HepG2 (cell line): ENCODE data around the gene SEC11A. TPM values are rescaled to one million over a fixed set of nuclear protein-coding genes. Genes with fewer than 3 reads are reported as not detected.

Experiments
- ADNP ChIP-seq: sonication (generic); formaldehyde crosslinking; IDR thresholded peaks from 2 replicates; pipeline ENCODE4 v1.4.0; 2020; ENCODE audit warnings: missing genetic modification reagents
- GTF3A ChIP-seq: sonication (generic); formaldehyde crosslinking; conservative IDR thresholded peaks from 2 replicates; pipeline ENCODE4 v1.4.0; 2020; ENCODE audit warnings: mild to moderate bottlenecking, missing genetic modification reagents
- HOXD1 ChIP-seq: sonication (generic); formaldehyde crosslinking; IDR thresholded peaks from 2 replicates; pipeline ENCODE4 v1.5.0; 2020; ENCODE audit warnings: missing genetic modification reagents
- NCOA5 ChIP-seq: sonication (generic); formaldehyde crosslinking; IDR thresholded peaks from 2 replicates; pipeline ENCODE4 v1.4.0; 2020; ENCODE audit warnings: missing genetic modification reagents
- PHF21A ChIP-seq: sonication (generic); formaldehyde crosslinking; IDR thresholded peaks from 2 replicates; pipeline ENCODE4 v1.5.0; 2020; ENCODE audit warnings: mild to moderate bottlenecking, missing genetic modification reagents
- PITX1 ChIP-seq: sonication (generic); formaldehyde crosslinking; IDR thresholded peaks from 2 replicates; pipeline ENCODE4 v1.5.1; 2020; ENCODE audit warnings: mild to moderate bottlenecking, missing genetic modification reagents
- POLR2AphosphoS2 ChIP-seq: IDR thresholded peaks from 2 replicates; pipeline ENCODE4 v1.6.1; 2011; ENCODE audit warnings: low read depth, low read length, improper control_type of control experiment
- PPARG ChIP-seq: conservative IDR thresholded peaks from 2 replicates; pipeline ENCODE4 v1.6.1; 2016; ENCODE audit warnings: missing biosample characterization, missing genetic modification reagents
- TCF12 ChIP-seq, 2 experiments: fragments of 450-650 bp in 1 of 2; sonication (generic) in 1 of 2; formaldehyde crosslinking in 1 of 2; IDR thresholded peaks; 2 replicates each; pipeline versions ENCODE4 v1.6.1 to v1.8.0; 2017 to 2022; ENCODE audit warnings: antibody characterized with exemption in 1 of 2, mild to moderate bottlenecking in 1 of 2, missing genetic modification reagents in 1 of 2, moderate library complexity in 1 of 2
- ZBED4 ChIP-seq: sonication (generic); formaldehyde crosslinking; IDR thresholded peaks from 2 replicates; pipeline ENCODE4 v1.4.0; 2020; ENCODE audit warnings: missing genetic modification reagents, borderline replicate concordance
- ZFP36L2 ChIP-seq: sonication (generic); formaldehyde crosslinking; IDR thresholded peaks from 2 replicates; pipeline ENCODE4 v1.4.0; 2020; ENCODE audit warnings: missing genetic modification reagents
- ZNF142 ChIP-seq: sonication (generic); formaldehyde crosslinking; IDR thresholded peaks from 2 replicates; pipeline ENCODE4 v1.4.0; 2020; ENCODE audit warnings: missing genetic modification reagents
- ZNF468 ChIP-seq: sonication (generic); formaldehyde crosslinking; IDR thresholded peaks from 2 replicates; pipeline ENCODE4 v1.8.0; 2022; ENCODE audit warnings: mild to moderate bottlenecking, moderate library complexity, missing genetic modification reagents
- ZNF549 ChIP-seq: sonication (generic); formaldehyde crosslinking; IDR thresholded peaks from 2 replicates; pipeline ENCODE4 v1.5.0; 2020; ENCODE audit warnings: missing genetic modification reagents
- ZNF713 ChIP-seq: sonication (generic); formaldehyde crosslinking; IDR thresholded peaks from 2 replicates; pipeline ENCODE4 v1.4.0; 2020; ENCODE audit warnings: mild to moderate bottlenecking, missing genetic modification reagents
- ZNF770 ChIP-seq: sonication (generic); formaldehyde crosslinking; IDR thresholded peaks from 2 replicates; pipeline ENCODE4 v1.5.0; 2020; ENCODE audit warnings: mild to moderate bottlenecking, missing genetic modification reagents
- polyA plus RNA-seq, 8 experiments: library from polyadenylated mRNA; depleted of rRNA in 3 of 8; stranded (reverse) in 7 of 8; unstranded in 1 of 8; fragments of >200 nt; fragmentation: Illumina TruSeq in 4 of 8; extraction: Trizol in 4 of 8; gene quantifications; 2 replicates each; pipeline versions ENCODE4 v1.2.1 to v1.2.3, GENCODE V29; 2011 to 2016; ENCODE audit warnings: low read depth in 4 of 8, missing spikeins in 1 of 8, mixed read lengths in 1 of 8; ENCODE audit not compliant: insufficient read depth in 1 of 8
- total RNA-seq, 5 experiments: library from RNA; depleted of rRNA; stranded (reverse); fragments of >200 nt; fragmentation: Illumina TruSeq; extraction: Trizol; gene quantifications; 2 replicates each; pipeline ENCODE4 v1.2.3, GENCODE V29; 2016; ENCODE audit warnings: low read depth in 1 of 5

The SEC11A gene
- total and polyA plus RNA-seq, 2 of the 13 experiments (the other 11 are each of a cell fraction or from before 2014, with no cell fraction given) = 141 to 230 TPM

GRCh38 chr15:84716036-84716732 is at the start of gene SEC11A (continued):
- TF ChIP-seq ZNF142 (CRISPR knock-in tag) (peak; percentile 44; the same call in 1 of the 2 replicates), ZNF549 (no peak), ZNF468 (CRISPR knock-in tag) (peak; percentile 69; the same call in 1 of the 2 replicates), PPARG (CRISPR knock-in tag) (no peak; the same call in 1 of the 2 replicates), NCOA5 (CRISPR knock-in tag) (0 out of 2 replicates have a peak, but pooled peaks have one; percentile 25), GTF3A (no peak), ZBED4 (CRISPR knock-in tag) (0 out of 2 replicates have a peak, but pooled peaks have one; percentile 15), PHF21A (CRISPR knock-in tag) (peak; percentile 56; the same call in 1 of the 2 replicates), POLR2AphosphoS2 (no peak), ZNF770 (CRISPR knock-in tag) (peak; percentile 54; the same call in 1 of the 2 replicates), ADNP (CRISPR knock-in tag) (no peak), PITX1 (peak; percentile 90), ZFP36L2 (CRISPR knock-in tag) (no peak), TCF12 (IDR thresholded peaks at IDR 0.05) (no peak), TCF12 (CRISPR knock-in tag; IDR thresholded peaks at IDR 0.05) (peak; percentile 75), ZNF713 (peak; percentile 56; the same call in 1 of the 2 replicates), HOXD1 (CRISPR knock-in tag) (peak; percentile 50; the same call in 1 of the 2 replicates)
